Activated effector memory CD4-positive, alpha-beta T cell treated with anti-CD3 and anti-CD28 coated beads, Interleukin-2, amount 50 U/mL, for 16 hours (primary cell): ENCODE data around the gene PLA2G2D.

Source experiments
- DNase-seq: peaks from one replicate; pipeline ENCODE4 v3.0.0-alpha.2; 2020

The PLA2G2D gene

DNA sequence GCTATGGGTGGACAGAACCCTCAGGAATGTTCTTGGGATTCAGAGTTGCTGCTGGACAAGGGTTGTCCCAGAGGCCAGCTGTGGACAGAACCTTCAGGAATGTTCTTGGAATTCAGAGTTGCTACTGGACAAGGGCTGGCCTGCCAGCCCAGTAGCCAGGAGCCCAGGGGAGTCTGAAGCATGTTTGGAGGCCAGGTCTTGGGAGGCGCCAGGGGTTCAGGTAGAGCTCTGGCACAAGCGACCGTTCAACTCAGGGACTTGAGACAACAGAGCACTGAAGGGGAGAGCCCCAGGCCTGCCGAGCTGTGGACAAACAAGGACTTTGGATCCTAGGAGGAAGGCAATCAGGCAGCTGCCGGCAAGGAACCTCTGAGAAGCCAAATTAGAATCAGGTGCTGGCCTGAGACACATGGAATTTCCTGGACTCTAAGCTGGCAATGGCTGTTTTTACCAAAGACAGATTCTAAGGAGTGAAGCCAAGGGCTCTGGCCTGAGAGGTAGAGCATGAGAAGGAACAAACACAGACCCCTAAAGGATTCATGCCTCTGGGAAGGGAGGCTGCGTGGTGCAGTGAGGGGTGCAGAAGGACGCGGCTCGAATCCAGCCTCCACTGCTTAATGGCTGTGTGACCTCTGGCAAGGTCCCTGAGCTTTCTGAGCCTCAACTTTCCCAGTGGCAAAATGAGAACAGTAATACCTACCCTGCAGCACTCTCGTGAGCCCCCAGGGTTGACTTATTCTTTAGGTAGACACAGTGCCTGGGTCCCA is 36.0 kb downstream of the PLA2G2D start:
- DNase-seq, result no peak

DNA sequence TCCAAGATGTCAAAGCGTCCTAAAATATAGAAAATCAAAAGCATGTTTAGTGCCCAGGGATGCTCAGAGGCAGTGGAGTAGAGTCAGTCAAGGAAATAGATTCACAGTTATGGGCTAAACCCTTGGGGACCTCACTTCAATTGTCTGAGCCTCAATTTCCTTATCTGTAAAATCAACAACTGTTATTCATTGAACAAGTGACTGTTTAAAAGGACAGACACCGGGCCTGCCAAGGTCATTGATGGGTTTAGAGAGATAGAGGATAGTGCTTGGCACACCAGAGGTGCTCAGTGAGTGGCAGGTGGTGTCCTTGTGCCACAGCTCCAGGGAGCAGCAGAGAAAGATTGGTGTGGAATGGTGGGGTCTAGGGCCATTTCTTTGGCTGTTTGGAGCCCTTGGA is 36.6 kb downstream of the PLA2G2D start:
- DNase-seq, result no peak

DNA sequence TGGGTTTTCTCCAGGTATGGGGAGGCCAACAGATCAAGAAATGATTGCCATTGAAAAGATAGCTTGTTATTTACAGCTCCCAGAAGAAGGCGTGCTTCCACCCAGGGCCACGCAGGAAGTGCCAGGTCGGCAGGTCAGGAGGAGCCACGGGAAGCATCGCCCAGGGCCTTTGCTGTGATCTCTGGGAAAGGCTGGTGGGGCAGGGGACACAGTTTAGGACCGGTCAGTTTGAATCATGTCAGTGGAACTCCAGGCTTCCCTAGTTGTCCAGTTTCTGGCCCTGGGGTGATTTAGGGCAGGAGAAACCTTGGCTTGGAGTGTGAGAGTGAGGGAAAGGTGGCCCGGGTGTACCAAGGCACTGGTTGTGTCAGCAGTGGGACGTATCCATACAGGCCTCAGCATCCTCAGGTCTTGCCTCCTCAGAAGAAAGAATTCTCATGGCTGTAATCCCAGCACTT is 38.0 kb downstream of the PLA2G2D start:
- DNase-seq, result no peak

DNA sequence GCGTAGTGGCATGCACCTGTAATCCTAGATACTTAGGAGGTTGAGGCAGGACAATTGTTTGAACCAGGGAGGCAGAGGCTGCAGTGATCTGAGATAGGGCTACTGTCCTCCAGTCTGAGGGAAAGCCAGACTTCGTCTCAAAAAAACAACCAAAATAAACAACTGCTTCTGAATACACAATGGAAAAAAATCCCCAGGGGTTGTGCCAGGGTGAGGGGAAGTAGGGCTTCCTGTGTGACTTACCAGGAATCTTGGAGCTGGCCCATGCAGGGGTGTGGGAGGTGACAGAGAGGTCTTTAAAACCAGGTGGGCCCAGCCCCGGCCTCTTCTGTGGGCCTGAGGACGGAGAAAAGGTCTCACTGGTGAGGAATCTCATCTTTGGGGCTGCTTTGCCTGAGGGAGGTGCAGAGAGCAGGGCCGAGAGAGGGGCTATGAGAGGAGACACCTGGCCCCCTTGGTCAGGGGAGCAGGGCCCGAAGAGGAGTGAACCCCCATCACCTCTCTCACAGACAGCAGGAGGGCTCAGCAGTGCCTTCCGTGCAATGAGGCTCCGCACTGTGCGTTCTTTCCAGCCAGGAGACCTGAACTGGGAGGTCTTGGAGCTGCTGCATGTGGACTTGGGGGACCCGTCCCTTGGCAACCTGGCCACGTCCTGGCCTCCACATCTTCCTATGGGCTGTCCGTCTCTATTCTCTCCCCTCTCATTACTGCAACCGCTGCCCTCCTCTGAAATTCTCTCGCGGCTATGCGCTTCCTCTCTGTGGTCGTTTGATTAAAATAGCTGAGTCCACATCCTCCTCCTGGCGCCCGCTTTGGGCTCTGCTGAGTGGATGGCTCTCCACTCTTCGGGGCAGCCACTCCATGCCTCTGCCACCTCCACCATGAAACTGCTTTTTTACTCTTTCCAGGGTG is 38.6 kb downstream of the PLA2G2D start:
- no peak for DNase-seq

DNA sequence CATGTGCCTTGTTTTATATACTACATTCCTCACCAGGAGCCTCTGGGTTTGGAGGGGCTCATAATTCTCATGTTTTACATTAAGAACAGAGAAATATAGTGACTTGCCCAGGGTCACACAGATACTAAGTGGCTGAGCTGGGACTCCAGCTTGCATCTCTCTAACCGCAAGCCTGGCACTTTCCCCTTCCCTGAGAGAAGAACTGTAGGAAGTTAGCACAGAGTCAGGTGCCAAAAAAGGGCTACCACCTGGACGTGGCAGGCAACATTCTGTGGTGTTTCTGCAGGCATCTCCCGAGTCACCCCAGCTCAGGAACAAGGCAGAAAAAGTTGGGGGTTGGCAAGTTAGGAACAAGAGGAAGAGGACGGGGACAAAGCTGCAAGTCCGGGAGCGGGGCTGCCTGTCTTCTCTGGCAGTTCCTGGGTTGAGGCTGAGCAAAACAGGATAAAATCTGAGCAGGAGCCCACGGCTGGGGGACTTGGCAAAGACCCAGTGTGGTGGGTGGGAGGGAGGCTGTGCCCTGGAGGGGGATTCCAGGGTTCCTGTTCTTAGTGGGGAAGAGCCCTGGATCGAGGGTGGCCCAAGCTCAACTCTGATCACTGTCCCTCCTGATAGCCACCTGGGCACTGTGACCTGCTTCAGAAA is 39.6 kb downstream of the PLA2G2D start:
- DNase-seq, result no peak

DNA sequence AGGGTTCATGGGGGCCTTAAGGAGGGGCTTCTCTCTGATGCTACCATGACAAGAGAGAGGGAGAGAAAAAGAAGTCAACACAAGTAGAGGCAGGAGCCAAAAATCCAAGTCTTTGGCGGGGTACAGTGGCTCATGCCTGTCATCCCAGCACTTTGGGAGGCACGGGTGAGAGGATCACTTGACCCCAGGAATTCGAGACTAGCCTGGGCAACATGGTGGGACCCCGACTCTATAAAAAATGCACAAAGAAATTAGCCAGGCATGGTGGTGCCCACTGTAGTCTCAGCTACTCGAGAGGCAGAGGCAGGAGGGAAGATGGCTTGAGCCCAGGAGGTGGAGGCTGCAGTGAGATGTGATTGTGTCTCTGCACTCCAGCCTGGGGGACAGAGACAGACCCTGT is 40.6 kb downstream of the PLA2G2D start:
- DNase-seq, result no peak

DNA sequence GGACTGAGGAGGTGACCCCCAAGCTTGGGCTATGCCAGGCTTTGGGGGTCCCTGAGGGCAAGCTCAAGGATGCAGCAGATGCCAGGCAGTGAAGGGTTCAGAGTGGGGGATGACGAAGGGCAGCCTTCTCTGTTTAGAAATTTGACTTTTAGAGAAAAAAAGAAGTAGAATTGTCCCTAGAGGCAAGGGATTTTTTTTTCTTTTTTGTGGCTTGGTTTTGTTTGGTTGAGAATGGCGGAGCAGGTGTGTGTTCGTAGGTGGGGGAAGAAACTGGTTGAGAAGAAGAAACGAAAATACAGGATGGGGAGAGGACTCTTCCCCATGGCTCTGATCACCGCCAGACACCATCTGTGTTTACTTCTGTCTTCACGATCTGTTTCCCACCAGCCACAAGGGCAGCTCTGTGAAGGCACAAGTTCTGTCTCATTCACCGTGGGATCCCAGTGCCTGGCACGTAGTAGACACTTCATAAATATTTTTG is 41.1 kb downstream of the PLA2G2D start:
- no peak for DNase-seq

DNA sequence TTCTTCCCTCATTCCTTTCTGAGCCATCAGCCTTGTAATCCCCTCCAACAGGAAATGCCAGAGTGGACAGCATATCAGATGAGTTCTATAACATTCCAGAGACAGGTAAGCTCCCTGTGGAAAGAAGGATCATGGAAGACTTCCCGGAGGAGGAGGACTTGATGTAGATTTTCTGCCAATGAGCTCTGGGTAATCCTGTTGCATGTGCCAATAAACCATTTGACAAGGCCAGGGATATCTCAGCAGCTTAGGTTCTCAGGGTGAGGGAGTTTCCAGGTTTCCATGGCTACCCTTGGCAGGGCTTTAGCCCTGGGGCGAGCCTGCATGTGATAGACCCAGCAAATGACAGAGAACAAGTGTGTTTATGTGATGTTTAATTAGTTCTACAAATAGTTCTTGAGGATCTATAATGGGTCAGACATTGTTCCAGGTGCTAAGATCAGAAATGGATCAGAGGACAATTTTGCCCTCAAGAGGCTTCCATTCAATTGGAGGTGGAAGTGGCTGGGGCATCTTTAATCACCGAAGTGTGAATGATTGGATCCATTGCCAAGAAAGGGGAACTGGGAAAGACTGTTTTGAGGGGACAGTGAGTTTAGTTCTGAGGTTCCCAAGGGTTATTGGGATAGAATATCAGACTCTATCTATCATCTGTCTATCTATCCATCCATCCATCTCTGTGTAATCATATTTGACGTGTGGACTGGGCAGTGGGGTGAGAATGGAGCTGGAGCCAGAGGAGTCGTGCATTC is 42.5 kb downstream of the PLA2G2D start:
- no peak for DNase-seq

DNA sequence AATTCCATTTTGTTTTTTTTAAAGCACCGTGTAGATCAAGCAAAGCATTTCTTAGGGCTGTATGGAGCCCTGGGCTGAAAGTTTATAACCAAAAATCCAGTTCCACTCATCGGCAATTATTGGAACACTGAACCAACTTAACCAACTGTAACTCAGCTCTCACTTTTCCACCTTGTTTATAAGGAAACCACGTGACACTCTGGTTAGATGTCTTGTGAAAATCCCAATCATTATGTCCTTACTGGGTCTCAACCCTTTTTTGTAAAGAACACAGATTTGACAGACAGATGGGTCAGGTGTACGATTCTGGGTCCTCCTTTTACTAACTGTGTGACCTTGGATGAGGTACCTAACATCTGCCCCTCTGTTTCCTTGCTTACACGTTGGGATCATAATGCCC is 43.1 kb downstream of the PLA2G2D start:
- DNase-seq, result no peak

DNA sequence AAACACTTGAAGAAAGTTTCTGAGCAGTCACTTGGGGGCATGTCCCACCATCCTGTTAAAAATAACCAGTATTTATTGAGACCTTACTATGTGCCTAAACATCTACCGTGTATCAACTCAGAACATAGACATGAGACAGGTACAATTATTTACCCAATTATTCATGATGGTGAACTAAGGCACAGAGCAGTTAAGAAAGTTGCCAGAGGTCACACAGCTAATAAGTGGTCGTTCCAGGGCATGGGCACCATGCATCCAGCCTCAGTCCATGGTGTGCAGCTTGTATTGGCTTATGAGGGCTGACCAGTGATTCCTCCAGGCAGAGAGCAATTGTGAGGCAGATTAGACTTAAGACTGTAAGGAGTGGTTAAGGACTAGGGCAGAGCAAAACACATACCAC is 44.0 kb downstream of the PLA2G2D start:
- DNase-seq, result no peak

DNA sequence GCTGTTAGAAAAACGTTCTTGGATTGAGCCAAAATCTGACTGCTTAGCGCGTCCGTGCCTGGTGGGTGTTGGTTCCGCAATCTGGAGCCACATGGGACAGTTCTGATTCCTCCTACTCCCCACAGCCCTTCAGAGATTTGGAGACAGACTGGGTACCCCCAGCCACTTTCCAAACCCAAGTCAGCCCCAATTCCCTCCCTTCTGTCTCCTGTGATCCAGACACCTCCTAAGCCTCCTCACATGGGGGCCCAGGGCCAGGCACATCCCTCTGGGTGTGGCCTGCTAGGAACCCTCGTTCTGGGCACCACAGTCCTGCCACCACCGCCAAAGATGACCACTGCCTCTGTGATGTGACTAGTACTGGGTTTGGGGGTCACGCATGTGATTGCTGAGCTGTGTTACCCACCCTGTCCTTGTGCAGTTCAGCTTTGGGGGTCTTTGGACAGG is 44.6 kb downstream of the PLA2G2D start:
- DNase-seq, result no peak

DNA sequence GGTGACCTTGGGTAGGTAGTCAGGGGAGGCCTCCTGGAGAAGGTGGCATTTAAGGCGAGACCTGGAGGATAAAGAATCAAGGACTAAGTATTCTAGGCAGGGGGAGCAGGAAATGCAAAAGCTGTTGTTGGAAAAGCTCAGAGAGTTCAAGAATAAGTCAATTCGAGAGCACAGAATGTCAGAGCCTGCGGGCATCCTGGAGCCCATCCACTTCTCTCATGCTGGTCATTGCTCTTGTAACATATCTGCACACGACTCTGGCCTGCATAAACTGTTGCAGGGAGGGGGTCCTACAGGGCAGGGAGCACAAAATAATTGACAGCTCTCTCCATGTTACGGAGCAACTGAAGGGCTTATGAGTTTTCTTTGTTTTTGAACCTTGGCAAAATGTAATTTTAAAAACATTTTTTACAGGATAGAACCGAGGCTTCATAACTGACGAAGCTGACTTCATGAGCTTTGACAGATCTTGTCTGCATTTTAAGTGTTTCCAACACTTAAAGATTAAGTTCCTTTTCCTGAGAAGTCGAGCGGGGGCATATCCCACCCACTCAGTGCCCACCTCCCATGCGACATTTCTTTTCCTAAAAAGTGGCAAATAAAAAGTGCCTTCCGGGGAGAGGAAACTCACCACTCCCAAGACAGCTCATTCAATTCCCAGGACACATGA is 45.1 kb downstream of the PLA2G2D start:
- no peak for DNase-seq

DNA sequence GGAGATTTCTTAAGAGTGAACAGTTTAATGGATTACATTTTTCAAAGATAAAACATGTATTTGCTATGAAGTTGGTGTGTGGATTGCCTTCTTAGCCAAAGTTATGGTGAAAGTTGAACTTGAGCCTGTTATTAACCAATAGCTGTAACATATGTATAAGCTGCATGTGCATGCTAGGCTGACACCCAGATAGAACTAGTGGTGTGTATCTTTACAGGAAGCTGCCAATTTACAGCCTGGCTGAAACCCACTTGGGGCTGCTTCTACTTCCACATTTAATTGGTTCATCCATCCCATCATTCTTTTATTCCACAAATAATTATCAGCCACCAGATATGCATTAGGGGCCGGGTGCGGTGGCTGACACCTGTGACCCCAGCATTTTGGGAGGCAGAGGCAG is 46.1 kb downstream of the PLA2G2D start:
- DNase-seq, result no peak

DNA sequence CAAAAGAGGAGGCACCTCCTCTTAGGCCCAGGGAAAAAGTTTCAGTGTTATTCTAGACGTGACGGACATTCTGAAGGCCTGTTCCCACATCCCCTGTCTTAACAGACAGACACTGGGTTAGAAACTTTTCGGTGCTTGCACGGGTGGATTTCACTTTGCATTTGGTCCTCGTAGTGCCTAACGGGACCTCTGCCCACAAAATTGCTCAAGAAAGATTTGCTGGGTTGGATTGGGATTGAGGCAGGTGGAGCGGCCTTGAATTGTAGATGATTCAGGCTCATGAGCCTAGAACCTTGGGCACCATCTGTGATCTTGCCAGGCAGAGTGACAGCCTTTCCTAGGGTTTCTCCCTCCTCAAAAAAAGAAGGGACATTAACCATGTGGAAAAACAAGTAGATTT is 46.6 kb downstream of the PLA2G2D start:
- DNase-seq, result no peak

DNA sequence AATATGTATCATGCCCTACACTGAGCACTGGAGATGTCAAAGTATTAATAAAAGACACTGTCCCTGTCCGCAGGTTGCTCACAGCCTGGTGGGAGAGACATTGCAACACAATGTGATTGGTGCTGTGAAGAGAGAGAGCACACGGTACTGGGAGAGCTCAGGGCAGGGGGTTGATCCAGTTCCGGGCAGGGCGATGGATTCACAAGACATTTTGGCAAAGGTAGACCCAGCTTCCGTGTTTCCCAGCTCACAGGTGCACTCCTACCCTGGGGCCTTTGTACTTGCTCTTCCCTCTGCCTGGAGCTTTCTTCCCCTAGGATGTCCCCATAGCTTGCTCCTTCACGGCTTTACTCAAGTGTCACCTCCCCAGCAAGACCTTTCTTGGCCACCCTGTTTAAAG is 47.9 kb downstream of the PLA2G2D start:
- DNase-seq, result no peak

DNA sequence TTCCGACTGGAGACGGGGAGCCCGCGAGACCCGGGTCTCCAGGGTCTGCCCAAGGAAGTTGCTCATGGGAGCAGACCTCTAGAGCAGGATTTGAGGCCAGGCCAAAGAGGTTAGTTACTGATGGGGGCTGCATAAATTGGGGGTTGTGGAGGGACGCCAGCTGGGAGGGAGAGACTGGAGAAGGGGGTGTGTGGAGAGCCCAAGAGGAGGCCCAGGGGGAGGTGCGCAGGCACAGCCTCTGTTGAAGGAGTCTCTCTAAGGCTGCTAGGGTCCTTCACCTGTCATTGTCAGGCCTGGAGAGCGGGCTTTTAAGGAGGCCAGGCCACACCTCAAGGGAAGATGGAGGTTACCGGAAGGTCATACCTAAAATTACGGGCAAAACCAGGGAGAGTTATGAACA is 49.0 kb downstream of the PLA2G2D start:
- no peak for DNase-seq

DNA sequence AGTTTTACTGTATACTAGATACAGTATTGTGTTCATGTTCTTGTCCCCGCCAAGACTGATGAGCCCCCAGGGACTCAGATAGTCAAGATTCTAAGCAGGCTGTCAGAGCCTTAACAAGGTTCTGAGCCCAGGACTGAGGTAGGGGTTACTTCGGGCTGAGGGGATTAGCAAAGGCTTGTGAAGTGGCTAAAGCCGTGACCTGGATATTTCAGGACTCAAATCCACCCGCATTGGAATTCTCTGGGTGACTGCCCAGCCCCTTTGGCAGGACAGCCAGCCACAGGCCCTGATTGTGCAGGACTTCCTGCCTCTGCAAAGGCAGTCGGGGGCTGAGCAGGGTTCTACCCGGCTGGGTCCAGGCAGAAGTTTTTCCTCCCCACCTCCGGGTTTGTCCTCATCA is 49.5 kb downstream of the PLA2G2D start, which contains the start of gene PLA2G5:
Gene PLA2G5, plus strand, starts transcription at position 321 of the 400 bp plus-strand sequence. CDS start 14,637 bp downstream, outside the sequence.
- DNase-seq, result no peak

DNA sequence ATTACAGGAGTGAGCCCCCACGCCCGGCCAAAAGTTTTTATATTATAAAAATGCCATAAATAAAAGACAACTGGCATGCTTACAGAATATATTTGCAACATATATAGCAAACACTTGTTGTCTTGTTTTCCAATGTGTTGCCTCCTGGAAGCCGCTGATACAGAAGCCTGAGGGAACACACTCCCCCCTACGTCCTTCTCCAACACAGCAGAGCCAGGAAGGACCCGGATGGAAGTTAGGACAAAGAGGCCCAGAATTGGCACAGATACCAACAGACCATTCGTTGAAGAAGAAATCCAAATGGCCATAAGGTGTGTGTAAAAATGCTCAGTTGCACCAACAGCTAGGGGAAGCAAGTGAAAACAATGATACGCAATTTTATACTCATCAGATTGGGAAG is 50.6 kb downstream of the PLA2G2D start:
- no peak for DNase-seq

DNA sequence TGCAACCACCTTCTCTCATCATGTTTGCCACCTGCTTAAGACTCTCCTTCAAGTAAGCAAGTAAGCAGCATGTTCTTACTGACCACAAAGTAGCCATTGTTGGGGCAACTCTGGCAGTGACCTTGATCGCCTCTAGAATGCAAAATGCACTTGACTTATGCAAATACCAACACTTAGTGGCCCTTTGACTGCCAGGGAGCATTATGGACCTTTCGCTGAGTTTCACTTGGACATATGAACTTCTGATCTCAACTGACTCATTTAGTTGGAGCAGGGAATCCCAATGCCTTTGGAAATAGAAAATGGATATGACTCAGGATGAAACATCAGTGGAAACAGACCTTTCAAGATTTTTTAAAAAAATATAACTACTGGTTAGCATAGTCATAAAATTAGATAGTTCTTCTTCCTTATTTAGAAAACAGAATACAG is 55.5 kb downstream of the PLA2G2D start:
- DNase-seq, result no peak
